ENCODE results near the gene KCNB1.

The KCNB1 gene

DNA sequence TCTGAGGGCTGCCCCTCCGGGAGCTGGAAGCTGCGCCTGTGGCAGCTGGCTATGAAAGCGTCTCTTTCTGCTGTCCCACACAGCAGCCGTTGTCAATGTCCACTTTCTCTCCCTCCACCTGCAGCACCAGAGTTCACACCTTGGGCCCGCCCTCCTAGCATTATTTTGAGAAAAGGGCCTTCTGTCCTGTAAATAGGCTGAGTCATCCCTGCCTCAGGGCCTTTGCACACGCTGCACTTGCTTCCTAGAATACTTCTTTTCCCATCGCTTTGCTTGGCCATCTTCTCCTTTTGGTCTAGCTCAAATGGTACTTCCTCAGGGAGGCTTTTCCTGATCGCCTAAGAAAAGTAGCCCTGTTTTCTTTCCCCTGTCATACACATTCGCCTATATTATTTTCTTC lies 135.3 kb downstream of the KCNB1 start:
- DNase-seq, result no peak

DNA sequence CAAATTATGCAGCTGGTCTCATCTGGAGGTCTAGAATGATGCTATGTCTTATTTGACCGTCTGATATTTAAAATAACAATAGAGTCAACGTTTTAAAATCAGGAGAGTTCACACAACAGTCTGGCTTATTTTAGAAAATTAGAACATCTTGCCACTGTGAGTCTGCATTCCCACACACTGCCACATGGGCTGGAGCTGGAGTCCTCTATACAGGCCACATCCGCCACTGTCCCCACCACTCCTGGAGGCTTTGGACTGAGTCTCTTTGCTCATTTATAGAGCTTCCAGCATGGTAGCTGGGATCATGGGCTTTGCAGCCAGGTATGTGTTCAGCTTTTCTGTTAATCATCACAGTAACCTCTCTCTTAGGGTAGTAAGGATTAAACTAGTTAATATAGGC lies 135.8 kb downstream of the KCNB1 start:
- no peak for DNase-seq

DNA sequence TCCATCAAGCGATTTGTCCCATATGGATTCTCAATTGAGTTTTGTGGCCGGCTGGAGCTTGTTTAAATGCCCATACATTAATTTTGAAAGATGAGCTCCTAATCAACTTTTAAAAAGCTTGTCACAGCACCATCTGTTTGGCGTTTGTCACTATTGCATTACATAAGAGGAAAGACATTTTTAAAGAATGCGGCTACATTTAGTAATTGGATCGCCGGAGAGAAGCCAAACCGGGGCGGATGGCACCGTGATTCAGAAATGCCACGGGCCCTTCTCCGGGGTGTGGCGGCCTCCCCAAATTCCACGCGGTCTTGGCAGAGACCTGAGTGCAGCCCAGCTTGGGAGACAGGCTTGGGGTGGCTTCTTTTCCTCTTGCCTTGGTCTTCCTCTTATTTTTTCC lies 136.9 kb downstream of the KCNB1 start:
- no peak for DNase-seq

DNA sequence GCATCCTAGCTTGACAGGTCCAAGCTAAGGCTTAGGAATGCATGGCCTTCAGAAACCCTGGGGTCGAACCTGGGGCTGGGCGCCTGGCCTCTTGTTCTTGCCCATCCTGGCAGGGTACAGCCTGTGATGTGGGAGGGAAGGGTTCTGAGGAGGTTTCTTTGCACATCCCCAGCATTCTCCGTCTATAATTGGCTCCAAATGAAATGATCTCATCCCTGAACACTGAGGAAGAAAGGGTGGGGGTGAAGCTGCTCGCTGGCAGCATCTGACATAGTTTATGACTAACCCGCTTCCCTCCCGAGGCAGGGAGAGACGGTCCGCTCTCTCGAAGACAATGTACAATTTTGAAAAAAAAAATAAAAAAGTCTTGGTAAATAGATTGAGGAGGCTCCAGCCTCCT lies 137.5 kb downstream of the KCNB1 start:
- no peak for DNase-seq

DNA sequence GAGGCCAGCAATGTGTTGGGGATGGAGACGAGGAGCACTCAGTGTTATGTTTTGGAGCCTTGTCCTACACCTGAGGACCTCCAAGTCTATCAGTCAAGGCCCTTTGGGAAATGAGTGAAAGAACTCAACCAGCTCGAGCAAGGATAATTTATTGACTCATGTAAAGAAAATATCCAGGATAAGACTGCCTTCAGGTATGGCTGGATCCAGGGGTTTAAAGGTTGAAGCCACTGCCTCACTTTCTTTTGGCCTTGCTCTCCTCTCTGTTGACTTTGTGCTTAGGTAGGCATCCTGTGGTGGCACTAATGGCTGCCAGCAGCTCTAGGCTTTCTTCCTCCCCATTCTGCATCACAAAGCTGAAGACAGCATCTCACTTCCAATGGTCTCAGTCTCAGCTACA lies 138.3 kb downstream of the KCNB1 start:
- DNase-seq, result no peak

DNA sequence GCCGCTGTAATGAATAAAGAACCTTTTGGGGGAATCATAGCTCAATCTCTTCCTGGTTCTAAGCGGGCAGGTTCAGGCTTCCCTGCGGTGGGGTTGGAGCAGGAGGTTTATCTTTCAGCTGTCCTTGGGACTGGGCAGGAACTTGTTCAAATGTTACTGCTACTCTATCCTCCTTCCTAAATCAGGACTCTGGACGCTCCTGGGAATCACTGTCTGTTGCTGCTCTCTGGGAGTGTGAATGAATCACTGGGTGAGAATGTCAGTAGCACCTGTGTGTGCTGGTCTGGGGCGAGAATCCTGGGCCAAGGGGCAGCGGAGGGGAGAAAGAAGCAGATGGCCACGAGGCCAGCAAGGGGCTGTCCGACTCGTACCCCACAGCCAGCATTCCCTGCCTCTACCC lies 139.2 kb downstream of the KCNB1 start:
- DNase-seq, result no peak

DNA sequence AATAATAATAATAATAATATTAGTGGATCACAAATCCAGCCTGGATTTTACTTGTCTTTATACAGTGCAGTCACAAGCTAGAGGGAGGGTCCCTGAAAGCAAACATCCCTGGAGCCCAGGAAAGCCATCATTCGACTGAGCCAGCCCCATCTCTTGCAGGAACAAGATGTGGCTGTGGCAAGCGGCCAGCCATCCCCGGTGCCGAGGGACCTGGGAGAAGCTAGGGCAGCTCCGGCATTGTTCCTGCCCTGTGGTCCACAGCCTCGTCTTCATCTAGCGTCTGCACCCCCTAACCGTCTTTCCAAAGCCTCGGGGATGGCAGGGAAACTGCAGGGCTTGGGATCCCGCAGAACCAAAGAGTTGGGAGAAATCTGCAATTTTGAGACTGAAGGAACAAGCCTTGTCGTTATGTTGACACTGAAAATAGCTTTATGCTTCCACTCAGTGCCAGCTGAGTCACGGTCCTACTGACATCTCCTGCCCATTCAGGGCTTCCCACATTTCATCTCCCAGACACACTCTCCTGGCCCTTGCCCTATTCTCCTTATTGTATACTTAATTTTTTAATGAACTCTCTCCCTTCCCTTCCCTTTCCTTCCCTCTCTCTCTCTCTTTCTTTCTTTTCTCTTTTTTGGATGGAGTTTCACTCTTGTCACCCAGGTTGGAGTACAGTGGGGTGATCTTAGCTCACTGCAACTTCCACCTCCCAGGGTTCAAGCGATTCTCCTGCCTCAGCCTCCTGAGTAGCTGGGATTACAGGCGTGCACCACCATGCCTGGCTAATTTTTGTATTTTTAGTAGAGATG lies 142.1 kb downstream of the KCNB1 start:
- no peak for DNase-seq

DNA sequence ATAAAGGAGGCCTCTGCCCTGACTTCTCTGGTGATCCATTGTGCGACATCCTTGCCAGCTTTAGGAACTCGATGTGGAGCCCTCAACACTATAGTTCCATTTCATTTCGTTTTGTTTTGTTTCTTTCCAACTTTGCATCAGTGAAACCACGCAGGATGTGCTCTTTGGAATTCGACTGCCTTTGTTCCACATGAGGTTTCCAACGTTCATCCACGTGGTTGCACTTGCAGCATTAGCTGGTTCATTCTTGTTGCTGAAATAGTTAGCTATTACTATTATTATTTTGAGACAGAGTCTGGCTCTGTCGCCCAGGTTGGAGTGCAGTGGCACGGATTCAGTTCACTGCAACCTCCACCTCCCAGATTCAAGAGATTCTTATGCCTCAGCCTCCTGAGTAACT lies 143.3 kb downstream of the KCNB1 start:
- DNase-seq, result no peak

DNA sequence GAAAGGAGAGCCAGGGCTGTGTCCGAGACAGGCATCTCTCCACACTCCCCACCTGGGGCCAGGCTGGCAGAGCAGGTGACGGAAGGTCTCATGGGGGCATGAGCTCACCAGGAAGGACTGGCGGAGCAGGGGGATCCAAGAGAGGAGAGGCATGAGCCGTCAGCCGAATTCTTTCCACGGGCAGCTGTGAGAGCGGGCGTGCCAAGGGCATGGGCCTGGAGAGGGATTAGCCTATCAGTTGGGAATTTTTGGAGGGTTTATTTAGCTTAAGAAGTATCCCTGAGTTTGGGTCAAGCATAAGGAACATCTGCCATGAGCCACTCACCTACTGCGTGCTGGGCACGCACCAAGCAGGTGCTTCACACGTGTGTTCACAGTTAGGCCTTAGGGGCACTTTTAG lies 144.4 kb downstream of the KCNB1 start:
- no peak for DNase-seq

DNA sequence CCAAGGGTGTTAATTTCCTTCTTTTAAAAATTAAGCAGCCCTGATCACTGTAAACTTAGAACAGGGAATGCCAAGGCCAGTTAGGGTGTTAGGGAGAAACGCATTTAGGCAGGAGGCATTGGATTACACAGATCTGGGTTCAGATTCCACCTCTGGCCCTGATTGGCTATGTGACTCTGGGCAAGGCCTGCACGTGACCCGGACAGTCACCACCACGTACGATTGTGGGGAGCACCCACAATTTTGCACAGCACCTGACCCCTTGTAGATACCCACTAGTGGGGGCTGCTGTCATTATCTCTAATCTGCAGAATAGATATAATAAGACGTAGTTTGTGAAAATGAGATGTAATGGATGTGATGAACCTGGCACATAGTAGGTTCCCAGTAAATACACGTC lies 145.1 kb downstream of the KCNB1 start:
- DNase-seq, result no peak

DNA sequence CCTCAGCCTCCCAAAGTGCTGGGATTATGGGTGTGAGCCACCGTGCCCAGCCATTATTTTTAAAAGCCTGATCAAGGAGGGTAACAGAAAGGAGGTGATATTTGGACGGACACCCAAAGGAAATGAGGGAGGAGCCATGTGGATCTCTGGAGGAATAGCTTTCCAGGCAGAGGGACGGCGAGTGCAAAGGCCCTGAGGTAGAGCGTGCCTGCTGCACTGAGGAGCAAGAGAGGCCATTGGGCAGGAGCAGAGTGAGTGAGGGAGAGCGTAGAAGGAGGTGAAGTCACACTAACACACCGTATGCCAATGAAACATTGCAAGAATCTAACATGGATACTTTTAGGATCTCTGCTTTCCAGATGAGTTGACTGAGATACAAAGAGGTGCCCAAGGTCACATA lies 145.7 kb downstream of the KCNB1 start:
- no peak for DNase-seq

DNA sequence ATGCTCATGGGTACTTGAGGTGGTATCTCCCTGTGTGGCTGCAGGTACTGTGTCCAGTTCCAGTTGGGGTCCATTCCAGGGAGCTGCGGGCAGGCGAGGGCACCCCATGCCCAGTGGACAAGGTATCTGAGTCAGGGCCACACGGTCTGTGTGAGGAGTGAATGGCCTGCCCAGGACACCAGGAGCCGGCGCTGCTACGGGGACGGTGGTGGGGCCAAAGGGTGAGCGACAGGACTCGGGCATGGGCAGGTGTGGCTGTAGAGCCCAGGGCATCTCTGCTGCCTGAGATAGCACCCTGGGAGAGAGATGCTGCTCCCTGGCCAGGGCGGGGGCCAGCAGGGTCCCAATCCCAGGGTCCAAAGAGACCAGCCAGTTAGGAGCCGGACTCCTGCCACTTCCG lies 147.0 kb downstream of the KCNB1 start:
- no peak for DNase-seq

DNA sequence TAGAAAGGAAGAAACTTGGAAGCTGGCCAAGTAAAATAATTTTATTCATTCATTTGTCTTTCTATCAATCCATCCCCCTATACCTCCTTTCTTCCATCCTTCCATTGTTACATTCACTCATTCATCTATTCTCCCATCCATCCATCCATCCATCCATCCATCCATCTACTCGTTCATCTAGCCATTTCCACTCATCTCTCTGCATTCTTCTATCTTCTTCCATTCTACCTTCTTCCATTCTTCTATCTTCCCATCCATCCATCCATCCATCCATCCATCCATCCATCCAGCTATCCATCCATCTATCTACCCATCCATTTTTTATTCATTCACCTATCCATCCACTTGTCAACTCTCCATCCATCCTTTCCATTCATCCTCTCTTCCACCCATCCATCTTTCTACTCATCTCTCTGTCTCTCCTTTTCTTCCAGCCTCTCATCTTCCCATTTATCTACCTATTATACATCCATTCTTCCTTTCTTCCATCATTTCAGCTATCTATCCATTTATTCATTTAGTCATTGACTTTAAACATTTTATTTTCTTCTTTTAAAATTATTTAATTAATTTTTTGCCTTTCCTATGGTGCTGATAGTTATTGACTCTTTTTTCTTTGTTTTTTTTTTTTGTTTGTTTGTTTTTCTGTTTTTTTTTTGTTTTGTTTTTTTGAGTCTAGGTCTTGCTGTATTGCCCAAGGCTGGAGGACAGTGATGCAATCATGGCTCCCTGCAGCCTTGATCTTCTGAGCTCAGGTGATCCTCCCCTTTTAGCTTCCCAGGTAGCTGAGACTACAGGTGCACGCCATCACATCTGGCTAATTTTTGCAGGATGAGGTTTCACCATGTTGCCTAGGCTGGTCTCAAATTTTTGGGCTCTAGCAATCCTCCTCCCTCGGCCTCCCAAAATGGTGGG lies 151.5 kb downstream of the KCNB1 start:
- no peak for DNase-seq

DNA sequence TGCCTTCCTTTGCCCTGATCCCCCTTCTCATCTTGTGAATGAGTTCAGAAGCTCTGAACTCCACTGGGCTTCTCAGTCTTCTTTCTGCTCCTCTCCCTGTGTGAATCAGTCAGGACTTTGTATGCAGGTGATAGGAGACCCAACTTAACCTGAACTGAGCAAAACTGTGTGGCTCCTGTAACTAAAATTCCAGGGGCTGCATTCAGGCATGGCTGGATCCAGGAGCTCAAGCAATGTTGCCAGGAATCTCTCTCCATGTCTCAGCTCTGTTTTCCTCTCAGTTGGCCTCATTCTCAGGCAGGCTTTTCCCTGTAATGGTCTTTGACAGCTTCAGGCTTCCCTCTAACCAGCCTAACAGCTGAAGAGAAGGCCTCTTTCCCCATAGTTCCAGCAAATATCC lies 153.7 kb downstream of the KCNB1 start:
- no peak for DNase-seq

DNA sequence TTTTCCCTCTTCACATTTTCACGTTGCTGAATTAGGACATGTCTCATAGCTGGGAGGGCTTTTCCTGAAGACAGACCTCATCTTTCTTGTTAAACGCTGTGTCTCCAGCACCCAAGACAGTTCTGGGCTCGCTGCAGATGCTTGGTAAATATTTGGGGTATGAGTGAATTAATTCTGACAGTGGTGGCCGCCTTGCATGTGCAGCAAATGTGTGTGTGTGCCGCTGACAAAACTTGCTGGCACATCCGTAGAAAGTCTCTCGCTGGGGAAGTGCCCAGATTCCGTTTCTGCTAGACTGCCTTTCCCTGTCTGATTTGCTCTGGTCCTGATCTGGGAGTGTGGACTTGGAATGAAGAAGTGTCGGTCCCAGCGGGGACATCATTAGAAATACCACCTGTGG lies 156.4 kb downstream of the KCNB1 start:
- no peak for DNase-seq

DNA sequence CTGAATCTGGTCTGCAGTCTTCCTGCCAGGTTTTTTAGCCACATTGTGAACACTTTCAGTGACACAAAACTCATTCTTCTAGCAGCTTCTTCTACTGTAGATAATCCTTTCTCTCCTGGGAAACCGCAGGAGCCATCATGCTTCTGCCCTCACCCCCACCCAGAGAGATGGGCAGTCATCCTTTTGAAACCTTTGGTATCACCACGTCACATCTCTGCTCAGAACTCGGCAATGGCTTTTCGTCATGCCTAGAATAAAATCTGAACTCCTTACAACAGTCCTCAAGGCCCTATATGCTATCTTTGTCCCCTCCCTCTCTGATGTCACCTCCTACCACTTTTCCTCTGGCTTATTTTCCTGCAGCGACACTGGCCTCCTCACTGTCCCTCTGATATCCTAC lies 158.2 kb downstream of the KCNB1 start:
- DNase-seq, result no peak

DNA sequence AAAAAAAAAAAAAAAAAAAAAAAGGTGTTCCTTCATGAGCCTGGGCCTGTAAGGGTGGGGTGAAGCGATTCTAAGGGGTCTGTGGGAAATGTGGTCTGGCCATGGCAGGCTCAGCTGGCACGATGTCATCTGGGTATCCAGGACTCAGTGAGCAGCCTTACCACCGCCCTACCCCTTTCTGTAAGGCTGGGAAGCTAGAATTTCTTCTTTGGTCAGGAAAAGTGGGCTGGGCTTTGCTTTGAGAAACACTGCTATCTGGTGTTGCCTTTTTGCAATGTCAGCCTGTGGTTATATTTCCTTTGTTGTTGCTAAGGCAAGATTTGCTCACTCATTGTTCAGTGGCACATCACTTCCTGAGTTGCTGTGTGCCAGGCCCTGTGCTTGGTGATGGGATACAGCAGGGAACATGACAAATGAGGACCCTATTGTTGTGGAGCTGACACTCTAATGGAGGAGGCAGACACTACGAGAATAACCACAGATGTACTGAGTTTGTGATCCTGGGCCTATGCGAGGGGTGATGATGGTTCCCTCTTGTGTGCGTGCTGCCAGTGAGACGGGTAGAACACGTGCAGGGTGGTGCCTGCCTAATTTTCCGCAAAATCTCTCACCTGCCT lies 158.7 kb downstream of the KCNB1 start:
- peak; percentile 28 for DNase-seq

DNA sequence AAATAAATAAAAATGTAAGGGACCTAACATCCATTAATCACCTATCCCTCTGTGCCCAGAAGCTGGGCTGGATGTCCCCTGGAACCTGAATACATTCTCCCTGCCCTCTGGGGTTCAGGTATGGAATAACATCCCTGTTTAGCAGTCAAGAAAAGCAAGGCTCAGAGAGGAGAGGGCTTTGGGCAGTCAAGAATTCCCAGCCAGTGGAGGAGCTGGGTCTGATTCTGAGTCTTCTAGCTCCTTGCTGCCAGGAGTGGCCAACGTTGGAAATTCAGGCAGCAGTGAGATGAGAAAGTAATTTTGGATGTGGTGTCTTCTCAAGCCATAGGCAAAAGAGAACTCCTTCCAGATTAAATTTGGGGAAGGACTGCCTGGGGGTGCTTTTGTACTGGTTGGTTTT lies 162.0 kb downstream of the KCNB1 start:
- DNase-seq, result peak; percentile 11

DNA sequence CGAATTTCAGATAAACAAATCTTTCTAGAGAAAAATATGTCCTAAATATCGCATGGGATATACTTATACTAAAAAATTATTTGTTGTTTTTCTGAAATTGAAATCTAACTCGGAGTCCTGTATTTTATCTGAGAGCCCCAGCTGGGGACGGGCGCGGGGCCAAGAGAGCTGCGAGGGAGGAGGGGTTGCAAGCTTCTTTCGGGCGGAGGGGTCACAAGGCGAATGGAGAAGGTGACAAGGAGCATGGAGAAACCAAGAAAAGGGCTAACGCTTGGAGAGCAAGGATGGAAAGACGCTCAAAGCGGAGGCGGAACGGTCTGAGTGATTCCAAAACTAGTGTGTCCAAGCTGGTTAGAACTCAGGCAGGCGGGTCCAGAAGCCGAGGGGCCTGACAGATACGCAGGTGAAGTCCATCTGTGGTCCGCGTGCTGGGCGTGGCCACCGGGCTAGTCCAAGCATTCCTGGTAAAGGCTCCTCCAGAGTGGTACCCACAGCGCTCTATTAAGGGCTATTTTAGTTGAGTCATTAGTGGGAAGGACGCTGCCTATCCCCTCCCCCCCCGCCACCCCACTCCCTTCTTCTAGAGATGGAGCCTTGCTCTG lies 163.2 kb downstream of the KCNB1 start:
- DNase-seq, result no peak

DNA sequence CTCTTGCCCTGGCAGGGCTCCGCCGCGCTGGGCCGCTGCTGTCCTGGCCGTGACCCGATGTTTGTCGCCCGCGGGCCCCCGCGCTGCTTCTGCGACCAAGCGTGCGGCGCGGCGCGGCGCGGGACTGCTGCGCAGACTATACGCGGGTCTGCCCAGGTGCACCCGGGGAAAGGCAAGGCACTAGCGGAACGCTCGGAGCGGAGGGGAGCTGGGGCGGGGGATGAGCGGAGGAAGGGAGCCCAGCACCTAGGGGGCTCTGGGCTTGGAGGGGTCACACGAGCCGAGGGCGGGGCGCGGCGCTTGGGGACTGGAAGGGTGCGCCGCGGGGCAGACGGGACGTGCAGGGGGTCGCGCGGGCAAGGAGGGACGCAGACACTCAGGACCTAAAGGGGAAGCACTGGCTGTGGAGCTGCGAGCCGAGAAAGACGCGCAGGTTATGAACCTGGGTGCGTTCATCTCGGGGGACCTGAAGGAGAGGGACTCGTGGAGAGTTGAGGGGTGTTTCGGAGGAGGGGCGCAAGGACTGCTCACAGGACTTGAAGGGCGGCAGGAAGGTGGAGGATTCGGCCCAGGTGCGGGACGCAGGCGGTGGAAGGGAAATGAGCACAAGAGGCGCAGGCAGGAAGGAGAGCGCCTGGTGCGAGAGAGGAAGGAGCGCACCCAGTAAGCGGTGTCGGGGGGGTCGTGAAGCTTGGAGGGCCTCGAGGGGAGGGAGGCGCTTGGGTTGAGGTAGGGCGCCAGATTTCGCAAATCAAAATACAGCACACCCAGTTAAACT lies 163.8 kb downstream of the KCNB1 start:
- DNase-seq, result peak; percentile 14

DNA sequence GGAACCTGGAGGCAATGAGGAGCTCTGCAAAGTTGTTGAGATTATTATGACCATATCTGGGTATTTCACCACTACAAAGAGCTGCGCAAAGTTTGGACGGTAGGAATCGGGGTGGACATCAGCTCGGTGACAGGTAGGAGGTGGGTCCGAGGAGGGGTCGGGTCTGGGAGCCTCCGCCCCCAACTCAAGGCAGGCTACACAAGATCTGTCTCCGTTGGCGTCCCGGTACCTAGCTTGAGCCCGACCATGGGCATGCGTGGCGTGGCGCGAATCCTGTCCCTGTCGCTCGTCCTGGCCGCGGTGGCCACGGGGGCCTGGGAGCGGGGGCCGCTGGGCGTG lies 164.4 kb downstream of the KCNB1 start:
- DNase-seq, result no peak

DNA sequence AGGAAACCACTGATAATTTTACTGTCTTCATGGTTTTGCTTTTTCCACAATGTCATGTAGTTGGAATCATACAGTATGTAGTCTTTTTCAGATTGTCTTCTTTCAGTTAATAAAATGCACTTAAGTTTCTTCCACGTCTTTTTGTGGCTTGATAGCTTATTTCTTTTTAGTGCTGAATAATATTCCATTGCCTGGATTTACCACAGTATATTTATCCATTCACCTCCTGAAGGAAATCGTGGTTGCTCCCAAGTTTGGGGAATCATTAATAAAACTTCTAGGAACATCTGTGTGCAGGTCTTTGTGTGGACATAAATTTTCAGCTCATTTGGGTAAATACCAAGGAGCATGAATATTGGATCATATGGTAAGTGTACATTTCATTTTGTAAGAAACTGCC lies 165.8 kb downstream of the KCNB1 start:
- no peak for DNase-seq

DNA sequence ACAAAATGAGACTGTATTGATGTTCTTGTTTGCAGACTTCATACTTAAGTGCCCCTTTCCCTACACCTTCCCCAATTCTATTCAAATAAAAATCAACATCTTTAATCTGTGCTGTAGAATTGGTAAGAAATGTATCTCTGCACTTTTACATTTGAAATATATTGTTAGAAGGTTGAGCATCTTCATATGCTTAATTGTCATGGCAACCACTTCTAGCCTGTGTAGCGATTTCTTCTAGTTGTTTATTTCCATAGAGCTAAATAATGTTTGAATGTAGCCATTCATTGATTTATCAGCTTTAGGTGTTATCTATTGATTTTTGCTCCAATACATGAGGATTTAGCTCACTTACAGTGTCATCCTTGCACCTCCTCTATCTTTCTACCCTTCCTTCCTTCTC lies 166.9 kb downstream of the KCNB1 start:
- DNase-seq, result no peak
